Measurements from ENCODE around the gene BIRC6. TPM values are rescaled to one million over a fixed set of nuclear protein-coding genes. Genes with fewer than 3 reads are reported as not detected.

Gene BIRC6
- total RNA-seq, 1 donor from 2014 or later = 32.7 TPM

GRCh38 chr2:32463110-32463509 lies 106.3 kb downstream of the BIRC6 start:
- Histone ChIP-seq H3K4me3 (no peak overlapping the region), H3K4me1 (no peaks in the 10 kb centered on the region), H3K36me3 (peaks cover 52% of the 10 kb centered on the region), H3K27me3 (ENCODE audit: low read depth) (no peaks in the 10 kb centered on the region), H3K9me3 (replicated peaks) (no peaks in the 10 kb centered on the region), H3K27ac (replicated peaks) (no peak overlapping the region)
- DNase-seq = no peak
- TF ChIP-seq, protein P1, sequence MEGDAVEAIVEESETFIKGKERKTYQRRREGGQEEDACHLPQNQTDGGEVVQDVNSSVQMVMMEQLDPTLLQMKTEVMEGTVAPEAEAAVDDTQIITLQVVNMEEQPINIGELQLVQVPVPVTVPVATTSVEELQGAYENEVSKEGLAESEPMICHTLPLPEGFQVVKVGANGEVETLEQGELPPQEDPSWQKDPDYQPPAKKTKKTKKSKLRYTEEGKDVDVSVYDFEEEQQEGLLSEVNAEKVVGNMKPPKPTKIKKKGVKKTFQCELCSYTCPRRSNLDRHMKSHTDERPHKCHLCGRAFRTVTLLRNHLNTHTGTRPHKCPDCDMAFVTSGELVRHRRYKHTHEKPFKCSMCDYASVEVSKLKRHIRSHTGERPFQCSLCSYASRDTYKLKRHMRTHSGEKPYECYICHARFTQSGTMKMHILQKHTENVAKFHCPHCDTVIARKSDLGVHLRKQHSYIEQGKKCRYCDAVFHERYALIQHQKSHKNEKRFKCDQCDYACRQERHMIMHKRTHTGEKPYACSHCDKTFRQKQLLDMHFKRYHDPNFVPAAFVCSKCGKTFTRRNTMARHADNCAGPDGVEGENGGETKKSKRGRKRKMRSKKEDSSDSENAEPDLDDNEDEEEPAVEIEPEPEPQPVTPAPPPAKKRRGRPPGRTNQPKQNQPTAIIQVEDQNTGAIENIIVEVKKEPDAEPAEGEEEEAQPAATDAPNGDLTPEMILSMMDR (IDR thresholded peaks at IDR 0.05; ENCODE audit: borderline replicate concordance) = no peak
- intact Hi-C loops (cut with micrococcal nuclease) = no loop called here

- Histone ChIP-seq H3K27ac (replicated peaks) (no peak overlapping the region), H3K36me3 (peaks cover 65% of the 10 kb centered on the region), H3K4me3 (no peak overlapping the region), H3K4me1 (no peaks in the 10 kb centered on the region), H3K27me3 (ENCODE audit: low read depth) (no peaks in the 10 kb centered on the region), H3K9me3 (replicated peaks) (no peaks in the 10 kb centered on the region)
- TF ChIP-seq, protein P1 (IDR thresholded peaks at IDR 0.05; ENCODE audit: borderline replicate concordance) = no peak
- DNase-seq = no peak
- intact Hi-C loops (cut with micrococcal nuclease) = no loop called here
Observed at GRCh38 chr2:32464431-32464830, 107.6 kb downstream of the BIRC6 start.

DNA sequence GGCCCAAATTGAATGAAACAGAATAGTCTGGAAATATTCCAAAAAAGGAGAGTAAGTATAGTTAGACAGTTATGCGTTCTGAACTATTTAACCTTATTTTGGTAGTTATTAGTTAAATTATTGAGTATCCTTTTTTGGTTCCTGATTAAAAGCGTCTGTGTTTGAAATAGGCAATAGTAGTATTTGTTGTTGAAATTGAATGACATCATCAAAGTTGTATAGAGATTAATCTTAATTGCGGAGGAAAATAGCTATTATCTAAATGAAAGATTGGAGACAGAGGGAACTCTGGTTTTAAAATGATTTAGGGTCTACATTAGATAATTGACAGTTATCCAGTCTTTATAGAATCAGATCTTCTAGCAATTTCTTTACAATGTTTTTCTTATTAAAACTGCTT lies 115.8 kb downstream of the BIRC6 start:
- Histone ChIP-seq H3K27me3 (ENCODE audit: low read depth) (no peaks in the 10 kb centered on the region), H3K4me3 (no peak overlapping the region), H3K9me3 (replicated peaks) (no peaks in the 10 kb centered on the region), H3K4me1 (no peaks in the 10 kb centered on the region), H3K27ac (replicated peaks) (no peak overlapping the region), H3K36me3 (peaks cover 71% of the 10 kb centered on the region)
- intact Hi-C loops (cut with micrococcal nuclease) = no loop called here
- DNase-seq = no peak
- TF ChIP-seq, protein P1 (IDR thresholded peaks at IDR 0.05; ENCODE audit: borderline replicate concordance) = no peak

DNA sequence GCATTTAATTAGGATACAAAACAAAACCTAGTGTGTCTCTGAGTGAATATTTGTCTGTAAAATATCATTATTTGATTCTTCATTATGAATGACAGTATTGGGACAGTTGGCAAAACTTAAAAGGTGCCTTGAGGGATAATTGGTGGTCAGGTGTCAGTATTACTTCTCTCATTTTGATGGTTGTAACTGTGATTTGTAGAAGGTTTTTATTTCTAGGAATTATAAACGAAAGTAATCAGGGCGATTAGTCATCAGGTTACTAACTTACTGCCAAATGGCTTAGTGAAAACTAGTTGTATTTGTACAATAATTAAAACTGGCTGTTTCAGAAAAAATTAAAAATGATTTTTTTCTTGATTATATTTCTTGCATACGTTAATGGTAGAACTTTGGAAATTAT lies 117.6 kb downstream of the BIRC6 start:
- H3K36me3 ChIP-seq = peaks cover 71% of the 10 kb centered on the region

GRCh38 chr2:32478889-32479620 lies 122.2 kb downstream of the BIRC6 start:
- Histone ChIP-seq H3K36me3 (peaks cover 82% of the 10 kb centered on the region), H3K4me3 (no peak overlapping the region), H3K27ac (replicated peaks) (no peak overlapping the region), H3K4me1 (no peaks in the 10 kb centered on the region), H3K9me3 (replicated peaks) (no peaks in the 10 kb centered on the region), H3K27me3 (ENCODE audit: low read depth) (no peaks in the 10 kb centered on the region)
- intact Hi-C loops (cut with micrococcal nuclease) = no loop called here
- no peak for DNase-seq
- TF ChIP-seq, protein P1 (IDR thresholded peaks at IDR 0.05; ENCODE audit: borderline replicate concordance) = no peak

More for the DNA sequence above, 117.6 kb downstream of the BIRC6 start:
- Histone ChIP-seq H3K4me3 (no peak overlapping the region), H3K27ac (replicated peaks) (no peak overlapping the region), H3K9me3 (replicated peaks) (no peaks in the 10 kb centered on the region), H3K4me1 (no peaks in the 10 kb centered on the region), H3K27me3 (ENCODE audit: low read depth) (no peaks in the 10 kb centered on the region)
- TF ChIP-seq, protein P1 (IDR thresholded peaks at IDR 0.05; ENCODE audit: borderline replicate concordance) = no peak
- DNase-seq = no peak
- intact Hi-C loops (cut with micrococcal nuclease) = no loop called here
